Stimulated activated CD4-positive, alpha-beta T cell treated with anti-CD3 and anti-CD28 coated beads, Interleukin-2, amount 100 ng/mL, for 4 hours (primary cell): ENCODE measurements around the gene ZBED4.

Experiments
- DNase-seq: peaks from one replicate; pipeline ENCODE4 v3.0.0-alpha.2; 2020; ENCODE audit warnings: low read depth

ZBED4 gene

DNA sequence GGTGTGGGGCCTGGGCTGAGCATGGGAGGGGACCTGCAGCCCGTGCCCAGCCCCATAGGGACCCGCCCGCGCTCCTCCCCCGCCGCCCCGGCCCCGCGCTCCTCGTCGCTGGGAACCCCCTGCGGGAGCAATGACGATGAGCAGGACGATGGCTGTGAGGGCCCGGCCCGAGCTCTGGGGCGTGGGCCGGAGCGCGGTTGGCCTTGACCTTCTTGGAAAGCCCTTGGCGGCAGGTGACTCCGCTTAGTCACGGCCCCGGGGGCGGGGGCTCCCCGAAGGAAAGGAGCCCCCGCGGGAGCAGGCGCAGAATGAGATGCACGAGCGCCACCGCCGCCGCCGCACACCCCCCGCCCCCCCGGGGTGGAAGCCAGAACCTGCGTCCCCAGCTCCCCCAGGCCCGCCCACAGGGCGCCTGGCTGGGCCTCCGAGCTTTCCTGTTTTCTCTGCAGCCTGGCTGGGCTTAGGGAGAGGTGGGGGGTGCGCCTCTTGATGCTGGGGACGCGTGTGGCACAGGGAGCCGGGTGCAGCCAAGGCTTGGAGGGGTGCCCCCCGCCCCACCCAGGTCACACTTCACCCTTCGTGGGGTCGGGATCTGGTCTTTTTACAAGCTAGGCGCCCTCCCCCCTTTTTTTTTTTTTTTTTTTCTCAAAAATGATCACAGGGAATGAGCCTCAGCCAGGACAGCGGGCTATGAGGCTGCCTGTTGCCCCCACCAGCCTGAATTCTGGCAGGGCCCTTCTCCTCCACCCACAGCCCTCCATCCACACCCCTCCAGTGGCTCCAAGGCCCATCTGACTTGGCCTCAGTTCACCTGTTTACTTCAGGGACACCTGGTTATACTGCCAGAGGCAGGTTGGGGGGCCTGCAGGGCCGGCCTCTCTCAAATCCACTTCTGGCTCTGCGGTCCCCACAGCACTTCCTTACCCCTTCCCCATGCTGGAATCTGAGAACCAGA is 82.7 kb downstream of the ZBED4 start:
- peak; percentile 98 for DNase-seq

GRCh38 chr22:49936973-49937757 is 83.5 kb downstream of the ZBED4 start:
- DNase-seq: no peak

GRCh38 chr22:49937758-49938564 is 84.3 kb downstream of the ZBED4 start:
- no peak for DNase-seq

- DNase-seq: no peak
Measured at GRCh38 chr22:49938565-49939136, 85.0 kb downstream of the ZBED4 start.
